OCI-LY7 (cell line): Measurements from ENCODE around the gene DLEC1.

ENCODE experiments used
- EZH2phosphoT487 ChIP-seq: fragments of 200-600 bp; sonication (generic); IDR thresholded peaks from 2 replicates; pipeline ENCODE4 v1.6.1; 2018; ENCODE audit warnings: low read depth, borderline replicate concordance, mild to moderate bottlenecking, mixed run types, antibody characterized with exemption, low read length, moderate library complexity, mixed read lengths
- TF ChIP-seq, protein P1 (sequence below): fragments of 200-600 bp; sonication (generic); conservative IDR thresholded peaks from 2 replicates; pipeline ENCODE4 v1.5.1; 2014; ENCODE audit warnings: mild to moderate bottlenecking, antibody characterized with exemption, low read length, moderate library complexity, mixed read lengths

DNA sequence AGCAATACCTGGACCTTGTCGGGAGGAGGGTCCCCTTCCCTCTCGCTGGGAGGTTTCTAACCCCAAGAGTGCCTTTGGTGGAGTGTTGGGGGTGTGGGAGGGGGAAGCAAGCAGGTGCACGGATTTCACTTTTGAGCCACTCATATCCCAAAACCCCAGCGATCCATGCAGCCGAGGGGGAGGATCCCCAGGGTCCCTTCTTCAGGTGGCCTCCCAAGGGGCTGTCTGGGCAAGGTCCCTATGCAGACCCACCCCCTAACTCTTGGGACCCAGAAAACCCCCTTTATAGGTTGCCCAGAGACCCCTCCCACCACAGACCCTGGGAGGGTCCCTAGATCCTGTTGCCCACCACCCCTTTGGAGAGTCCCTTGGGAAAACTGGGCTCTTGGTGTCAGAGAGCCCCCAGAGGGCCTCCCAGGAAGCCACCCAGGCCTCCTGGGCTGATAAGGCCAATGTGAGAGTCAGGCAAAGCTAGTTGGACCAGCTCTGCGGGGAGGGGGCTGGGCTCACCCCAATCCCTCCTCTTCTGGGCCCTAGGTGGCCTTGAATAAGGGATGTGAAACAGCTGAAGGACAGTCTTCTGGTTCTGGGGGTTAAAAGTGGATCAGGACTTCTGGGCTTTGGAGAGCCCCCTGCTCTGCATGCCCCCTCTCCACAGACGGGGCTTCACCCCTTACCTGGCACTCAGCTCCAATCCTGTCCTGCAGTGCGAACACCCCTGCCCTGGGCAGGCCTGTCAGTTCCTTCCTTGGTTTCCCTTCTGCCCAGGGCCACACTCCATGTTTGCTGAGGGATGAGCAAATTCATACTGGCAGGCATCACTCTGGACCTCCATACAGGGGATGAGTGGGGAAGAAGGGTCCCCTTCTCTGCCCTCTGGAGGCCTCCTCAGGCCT, 8.6 kb upstream of the DLEC1 start:
- TF ChIP-seq, protein P1, sequence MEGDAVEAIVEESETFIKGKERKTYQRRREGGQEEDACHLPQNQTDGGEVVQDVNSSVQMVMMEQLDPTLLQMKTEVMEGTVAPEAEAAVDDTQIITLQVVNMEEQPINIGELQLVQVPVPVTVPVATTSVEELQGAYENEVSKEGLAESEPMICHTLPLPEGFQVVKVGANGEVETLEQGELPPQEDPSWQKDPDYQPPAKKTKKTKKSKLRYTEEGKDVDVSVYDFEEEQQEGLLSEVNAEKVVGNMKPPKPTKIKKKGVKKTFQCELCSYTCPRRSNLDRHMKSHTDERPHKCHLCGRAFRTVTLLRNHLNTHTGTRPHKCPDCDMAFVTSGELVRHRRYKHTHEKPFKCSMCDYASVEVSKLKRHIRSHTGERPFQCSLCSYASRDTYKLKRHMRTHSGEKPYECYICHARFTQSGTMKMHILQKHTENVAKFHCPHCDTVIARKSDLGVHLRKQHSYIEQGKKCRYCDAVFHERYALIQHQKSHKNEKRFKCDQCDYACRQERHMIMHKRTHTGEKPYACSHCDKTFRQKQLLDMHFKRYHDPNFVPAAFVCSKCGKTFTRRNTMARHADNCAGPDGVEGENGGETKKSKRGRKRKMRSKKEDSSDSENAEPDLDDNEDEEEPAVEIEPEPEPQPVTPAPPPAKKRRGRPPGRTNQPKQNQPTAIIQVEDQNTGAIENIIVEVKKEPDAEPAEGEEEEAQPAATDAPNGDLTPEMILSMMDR: no peak
- TF ChIP-seq EZH2phosphoT487: no peak
